ENCODE results near the gene LSM6.

- TF ChIP-seq SUZ12 (IDR thresholded peaks at IDR 0.05; ENCODE audit: extremely low read depth, insufficient read depth, insufficient read length) (no peak), ZNF274 (IDR thresholded peaks at IDR 0.05; ENCODE audit: low read depth, low read length) (no peak)
Measured at GRCh38 chr4:146159384-146160058, 16.0 kb upstream of the LSM6 start.

Data from NT2/D1 (cell line).